Measurements from ENCODE around the gene PDZD4. TPM values are rescaled to one million over a fixed set of nuclear protein-coding genes. Genes with fewer than 3 reads are reported as not detected.

The PDZD4 gene
- polyA plus RNA-seq, 1 donor (not counting 4 experiments of a cell fraction or from before 2014, with no cell fraction given), result 0.05 TPM

DNA sequence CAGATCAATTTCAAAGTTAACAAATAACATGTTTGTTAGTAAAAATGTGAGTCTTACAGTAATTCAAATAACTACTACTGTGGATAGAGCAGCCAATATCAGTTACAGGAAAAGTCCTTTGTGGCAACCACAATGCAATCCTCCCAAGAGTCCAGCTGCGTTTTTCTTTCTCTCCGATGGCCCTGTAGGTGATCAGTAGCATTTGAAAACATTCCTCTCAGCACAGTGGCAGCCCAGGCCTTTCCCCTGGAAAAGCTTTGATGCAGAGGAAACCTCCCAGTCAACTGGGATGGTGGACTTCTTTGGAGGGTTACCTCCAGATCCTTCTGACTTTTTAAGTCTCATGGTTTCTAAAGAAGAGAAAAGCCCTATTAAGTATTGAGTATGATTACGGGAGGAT is 18.0 kb upstream of the PDZD4 start:
- no peak overlapping the region for H3K27ac ChIP-seq (ENCODE audit: control insufficient read depth, insufficient read depth, low read length)
- no peak overlapping the region for H3K9ac ChIP-seq (ENCODE audit: control insufficient read depth, extremely low read depth, insufficient read depth, low read length)
- no peaks in the 10 kb centered on the region for H3K9me1 ChIP-seq (ENCODE audit: control insufficient read depth, extremely low read depth, insufficient read depth, low read length)
- no peak overlapping the region for H3K4me2 ChIP-seq (ENCODE audit: control insufficient read depth, extremely low read depth, insufficient read depth, low read depth, low read length)
- no peaks in the 10 kb centered on the region for H3K9me3 ChIP-seq (ENCODE audit: control insufficient read depth, low read depth, low read length)
- no peaks in the 10 kb centered on the region for H3K79me2 ChIP-seq (ENCODE audit: control insufficient read depth, insufficient read depth, low read length)
- no peak overlapping the region for H3K4me3 ChIP-seq (ENCODE audit: control insufficient read depth in 2 of 3, extremely low read depth in 1 of 3, insufficient read depth in 2 of 3, low read depth in 1 of 3, low read length in 3 of 3)
- no peak overlapping the region for H2AFZ ChIP-seq (ENCODE audit: control insufficient read depth, low read length)
- no peak for DNase-seq (ENCODE audit: low read depth, low spot score)
- H3K36me3 ChIP-seq (ENCODE audit: control insufficient read depth in 2 of 2, extremely low read depth in 1 of 2, insufficient read depth in 2 of 2, low read length in 2 of 2), result no peaks in the 10 kb centered on the region
- no peaks in the 10 kb centered on the region for H3K4me1 ChIP-seq (ENCODE audit: control insufficient read depth, extremely low read depth, insufficient read depth, low read length)
- no peaks in the 10 kb centered on the region for H4K20me1 ChIP-seq (ENCODE audit: control insufficient read depth, extremely low read depth, insufficient read depth, low read length)
- no peak for TF ChIP-seq EZH2 (IDR thresholded peaks at IDR 0.05; ENCODE audit: low read length)
- TF ChIP-seq, protein P1, sequence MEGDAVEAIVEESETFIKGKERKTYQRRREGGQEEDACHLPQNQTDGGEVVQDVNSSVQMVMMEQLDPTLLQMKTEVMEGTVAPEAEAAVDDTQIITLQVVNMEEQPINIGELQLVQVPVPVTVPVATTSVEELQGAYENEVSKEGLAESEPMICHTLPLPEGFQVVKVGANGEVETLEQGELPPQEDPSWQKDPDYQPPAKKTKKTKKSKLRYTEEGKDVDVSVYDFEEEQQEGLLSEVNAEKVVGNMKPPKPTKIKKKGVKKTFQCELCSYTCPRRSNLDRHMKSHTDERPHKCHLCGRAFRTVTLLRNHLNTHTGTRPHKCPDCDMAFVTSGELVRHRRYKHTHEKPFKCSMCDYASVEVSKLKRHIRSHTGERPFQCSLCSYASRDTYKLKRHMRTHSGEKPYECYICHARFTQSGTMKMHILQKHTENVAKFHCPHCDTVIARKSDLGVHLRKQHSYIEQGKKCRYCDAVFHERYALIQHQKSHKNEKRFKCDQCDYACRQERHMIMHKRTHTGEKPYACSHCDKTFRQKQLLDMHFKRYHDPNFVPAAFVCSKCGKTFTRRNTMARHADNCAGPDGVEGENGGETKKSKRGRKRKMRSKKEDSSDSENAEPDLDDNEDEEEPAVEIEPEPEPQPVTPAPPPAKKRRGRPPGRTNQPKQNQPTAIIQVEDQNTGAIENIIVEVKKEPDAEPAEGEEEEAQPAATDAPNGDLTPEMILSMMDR (optimal IDR thresholded peaks at IDR 0.05 in 1 of 3, IDR thresholded peaks at IDR 0.05 in 1 of 3, conservative IDR thresholded peaks at IDR 0.05 in 1 of 3; ENCODE audit: extremely low read depth in 1 of 3, insufficient read depth in 2 of 3, low read length in 3 of 3), result no peak
- FAIRE-seq, result no peak
- peaks cover 8% of the 10 kb centered on the region for H3K27me3 ChIP-seq (ENCODE audit: control insufficient read depth, extremely low read depth, insufficient read depth, low read length)
- dilution Hi-C loops (cut with MboI; ENCODE audit: extremely low pct_ligation_motif_present, low sequenced_read_pairs), result no loop called here

DNA sequence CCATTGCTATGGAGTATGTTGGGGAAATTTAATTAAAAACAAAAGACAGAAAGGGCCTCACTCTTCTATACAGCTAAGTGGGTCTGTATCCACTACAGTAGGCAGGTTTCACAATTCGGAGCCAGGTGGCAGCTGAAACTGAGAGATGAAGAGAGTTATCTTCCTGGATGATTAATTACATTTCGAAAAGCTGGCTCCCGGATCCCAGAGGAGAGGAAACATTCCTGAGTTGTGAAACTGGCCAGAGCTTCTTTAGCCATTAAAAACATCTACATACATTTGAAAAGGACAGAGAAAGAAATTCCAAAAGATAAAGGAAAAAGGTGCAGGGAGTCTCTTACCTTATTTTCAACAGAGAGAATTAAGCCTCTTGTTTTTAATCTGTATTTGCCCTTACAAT is 15.5 kb upstream of the PDZD4 start:
- DNase-seq (ENCODE audit: low read depth, low spot score) (no peak), FAIRE-seq (no peak)
- H3K27ac ChIP-seq (ENCODE audit: control insufficient read depth, insufficient read depth, low read length), result no peak overlapping the region
- H3K9ac ChIP-seq (ENCODE audit: control insufficient read depth, extremely low read depth, insufficient read depth, low read length), result no peak overlapping the region
- no peaks in the 10 kb centered on the region for H3K79me2 ChIP-seq (ENCODE audit: control insufficient read depth, insufficient read depth, low read length)
- H3K4me2 ChIP-seq (ENCODE audit: control insufficient read depth, extremely low read depth, insufficient read depth, low read depth, low read length), result no peak overlapping the region
- dilution Hi-C loops (cut with MboI; ENCODE audit: extremely low pct_ligation_motif_present, low sequenced_read_pairs), result no loop called here
- H3K36me3 ChIP-seq (ENCODE audit: control insufficient read depth in 2 of 2, extremely low read depth in 1 of 2, insufficient read depth in 2 of 2, low read length in 2 of 2), result no peaks in the 10 kb centered on the region
- H3K27me3 ChIP-seq (ENCODE audit: control insufficient read depth, extremely low read depth, insufficient read depth, low read length), result peaks cover 8% of the 10 kb centered on the region
- H4K20me1 ChIP-seq (ENCODE audit: control insufficient read depth, extremely low read depth, insufficient read depth, low read length), result no peaks in the 10 kb centered on the region
- H3K9me3 ChIP-seq (ENCODE audit: control insufficient read depth, low read depth, low read length), result no peaks in the 10 kb centered on the region
- H2AFZ ChIP-seq (ENCODE audit: control insufficient read depth, low read length), result no peak overlapping the region
- no peak overlapping the region for H3K4me3 ChIP-seq (ENCODE audit: control insufficient read depth in 2 of 3, extremely low read depth in 1 of 3, insufficient read depth in 2 of 3, low read depth in 1 of 3, low read length in 3 of 3)
- H3K9me1 ChIP-seq (ENCODE audit: control insufficient read depth, extremely low read depth, insufficient read depth, low read length), result no peaks in the 10 kb centered on the region
- TF ChIP-seq, protein P1 (optimal IDR thresholded peaks at IDR 0.05 in 1 of 3, IDR thresholded peaks at IDR 0.05 in 1 of 3, conservative IDR thresholded peaks at IDR 0.05 in 1 of 3; ENCODE audit: extremely low read depth in 1 of 3, insufficient read depth in 2 of 3, low read length in 3 of 3), result no peak
- TF ChIP-seq EZH2 (IDR thresholded peaks at IDR 0.05; ENCODE audit: low read length), result no peak
- H3K4me1 ChIP-seq (ENCODE audit: control insufficient read depth, extremely low read depth, insufficient read depth, low read length), result no peaks in the 10 kb centered on the region

All from keratinocyte (primary cell).